ENCODE results near the gene POLD2.

DNA sequence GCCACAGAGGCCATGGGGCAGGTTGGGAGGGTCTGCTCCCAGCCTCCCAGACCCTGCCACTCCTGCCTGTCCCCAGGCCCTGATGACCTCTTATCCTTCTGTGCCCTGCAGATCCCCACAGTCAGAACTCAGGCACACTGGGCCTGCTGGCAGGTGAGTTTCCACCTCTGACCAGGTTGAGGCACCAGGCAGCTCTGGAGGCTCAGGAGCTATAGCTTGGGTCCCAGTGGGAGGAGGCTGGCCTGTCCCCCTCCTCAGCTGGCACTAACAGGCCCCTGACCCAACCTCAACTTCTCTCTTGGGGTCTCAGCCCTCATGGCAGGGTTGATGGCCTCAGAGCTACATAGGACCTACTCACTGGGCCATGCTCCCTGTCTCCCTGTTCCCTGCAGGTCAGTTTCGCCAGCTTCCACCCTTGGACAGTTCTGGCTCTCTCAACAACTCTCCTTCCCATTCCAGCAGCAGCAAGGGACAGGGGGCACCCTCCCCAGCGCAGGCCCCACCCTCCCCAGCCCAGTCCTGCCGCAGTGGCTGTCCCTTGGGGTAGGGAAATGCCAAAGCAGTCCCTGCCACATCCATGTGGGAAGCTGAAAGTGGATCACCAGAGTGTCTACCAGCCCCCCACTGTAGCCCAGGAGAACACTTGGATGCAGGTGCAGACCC is 21.9 kb downstream of the POLD2 start:
- TF ChIP-seq, protein P1, sequence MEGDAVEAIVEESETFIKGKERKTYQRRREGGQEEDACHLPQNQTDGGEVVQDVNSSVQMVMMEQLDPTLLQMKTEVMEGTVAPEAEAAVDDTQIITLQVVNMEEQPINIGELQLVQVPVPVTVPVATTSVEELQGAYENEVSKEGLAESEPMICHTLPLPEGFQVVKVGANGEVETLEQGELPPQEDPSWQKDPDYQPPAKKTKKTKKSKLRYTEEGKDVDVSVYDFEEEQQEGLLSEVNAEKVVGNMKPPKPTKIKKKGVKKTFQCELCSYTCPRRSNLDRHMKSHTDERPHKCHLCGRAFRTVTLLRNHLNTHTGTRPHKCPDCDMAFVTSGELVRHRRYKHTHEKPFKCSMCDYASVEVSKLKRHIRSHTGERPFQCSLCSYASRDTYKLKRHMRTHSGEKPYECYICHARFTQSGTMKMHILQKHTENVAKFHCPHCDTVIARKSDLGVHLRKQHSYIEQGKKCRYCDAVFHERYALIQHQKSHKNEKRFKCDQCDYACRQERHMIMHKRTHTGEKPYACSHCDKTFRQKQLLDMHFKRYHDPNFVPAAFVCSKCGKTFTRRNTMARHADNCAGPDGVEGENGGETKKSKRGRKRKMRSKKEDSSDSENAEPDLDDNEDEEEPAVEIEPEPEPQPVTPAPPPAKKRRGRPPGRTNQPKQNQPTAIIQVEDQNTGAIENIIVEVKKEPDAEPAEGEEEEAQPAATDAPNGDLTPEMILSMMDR (IDR thresholded peaks at IDR 0.05) = no peak
- no peak for TF ChIP-seq POLR2A (IDR thresholded peaks at IDR 0.05)

Measured in breast epithelium (tissue), 3 donors.